Measurements from ENCODE around the gene ESRRA. TPM values are rescaled to one million over a fixed set of nuclear protein-coding genes. Genes with fewer than 3 reads are reported as not detected.

ESRRA gene
- total and polyA plus RNA-seq, 8 donors, result 45.5 to 685 (median 87.0) TPM

GRCh38 chr11:64327993-64328392 lies 22.7 kb downstream of the ESRRA start:
- no peak for DNase-seq
- no peak overlapping the region for H3K4me3 ChIP-seq
- no peaks in the 10 kb centered on the region for H3K27me3 ChIP-seq
- intact Hi-C loops (cut with DNase I; ENCODE audit: low total_unique reads), result no loop called here
- 82 to 90% (median 83%) methylated on average over 3 of the region's 3 CpGs for whole genome bisulfite sequencing, 5 donors
- H3K9me3 ChIP-seq, result no peaks in the 10 kb centered on the region
- no peak overlapping the region for H3K27ac ChIP-seq
- H3K36me3 ChIP-seq, result peaks cover under 1 to 6% (median 4%) of the 10 kb centered on the region in 4 donors
- TF ChIP-seq, protein P1, sequence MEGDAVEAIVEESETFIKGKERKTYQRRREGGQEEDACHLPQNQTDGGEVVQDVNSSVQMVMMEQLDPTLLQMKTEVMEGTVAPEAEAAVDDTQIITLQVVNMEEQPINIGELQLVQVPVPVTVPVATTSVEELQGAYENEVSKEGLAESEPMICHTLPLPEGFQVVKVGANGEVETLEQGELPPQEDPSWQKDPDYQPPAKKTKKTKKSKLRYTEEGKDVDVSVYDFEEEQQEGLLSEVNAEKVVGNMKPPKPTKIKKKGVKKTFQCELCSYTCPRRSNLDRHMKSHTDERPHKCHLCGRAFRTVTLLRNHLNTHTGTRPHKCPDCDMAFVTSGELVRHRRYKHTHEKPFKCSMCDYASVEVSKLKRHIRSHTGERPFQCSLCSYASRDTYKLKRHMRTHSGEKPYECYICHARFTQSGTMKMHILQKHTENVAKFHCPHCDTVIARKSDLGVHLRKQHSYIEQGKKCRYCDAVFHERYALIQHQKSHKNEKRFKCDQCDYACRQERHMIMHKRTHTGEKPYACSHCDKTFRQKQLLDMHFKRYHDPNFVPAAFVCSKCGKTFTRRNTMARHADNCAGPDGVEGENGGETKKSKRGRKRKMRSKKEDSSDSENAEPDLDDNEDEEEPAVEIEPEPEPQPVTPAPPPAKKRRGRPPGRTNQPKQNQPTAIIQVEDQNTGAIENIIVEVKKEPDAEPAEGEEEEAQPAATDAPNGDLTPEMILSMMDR (IDR thresholded peaks at IDR 0.05), result no peak
- TF ChIP-seq POLR2AphosphoS5 (IDR thresholded peaks at IDR 0.05) (no peak), POLR2A (IDR thresholded peaks at IDR 0.05) (no peak), EP300 (IDR thresholded peaks at IDR 0.05) (no peak)
- peaks cover 9 to 39% (median 33%) of the 10 kb centered on the region in 4 donors for H3K4me1 ChIP-seq

GRCh38 chr11:64330888-64331287 lies 25.6 kb downstream of the ESRRA start:
- no peak for DNase-seq
- TF ChIP-seq POLR2A (IDR thresholded peaks at IDR 0.05) (no peak), POLR2AphosphoS5 (IDR thresholded peaks at IDR 0.05) (no peak), EP300 (IDR thresholded peaks at IDR 0.05) (no peak)
- TF ChIP-seq, protein P1 (IDR thresholded peaks at IDR 0.05), result no peak
- Histone ChIP-seq H3K4me1 (peaks cover 9 to 45% (median 35%) of the 10 kb centered on the region in 4 donors), H3K9me3 (no peaks in the 10 kb centered on the region), H3K36me3 (no peaks in the 10 kb centered on the region), H3K4me3 (no peak overlapping the region), H3K27me3 (no peaks in the 10 kb centered on the region), H3K27ac (peak overlapping the region in 1 of 5 donors; percentile 79)
- 84 to 90% (median 88%) methylated on average over 11 of the region's 11 CpGs for WGBS, 5 donors
- intact Hi-C loops (cut with DNase I; ENCODE audit: low total_unique reads), result no loop called here

DNA sequence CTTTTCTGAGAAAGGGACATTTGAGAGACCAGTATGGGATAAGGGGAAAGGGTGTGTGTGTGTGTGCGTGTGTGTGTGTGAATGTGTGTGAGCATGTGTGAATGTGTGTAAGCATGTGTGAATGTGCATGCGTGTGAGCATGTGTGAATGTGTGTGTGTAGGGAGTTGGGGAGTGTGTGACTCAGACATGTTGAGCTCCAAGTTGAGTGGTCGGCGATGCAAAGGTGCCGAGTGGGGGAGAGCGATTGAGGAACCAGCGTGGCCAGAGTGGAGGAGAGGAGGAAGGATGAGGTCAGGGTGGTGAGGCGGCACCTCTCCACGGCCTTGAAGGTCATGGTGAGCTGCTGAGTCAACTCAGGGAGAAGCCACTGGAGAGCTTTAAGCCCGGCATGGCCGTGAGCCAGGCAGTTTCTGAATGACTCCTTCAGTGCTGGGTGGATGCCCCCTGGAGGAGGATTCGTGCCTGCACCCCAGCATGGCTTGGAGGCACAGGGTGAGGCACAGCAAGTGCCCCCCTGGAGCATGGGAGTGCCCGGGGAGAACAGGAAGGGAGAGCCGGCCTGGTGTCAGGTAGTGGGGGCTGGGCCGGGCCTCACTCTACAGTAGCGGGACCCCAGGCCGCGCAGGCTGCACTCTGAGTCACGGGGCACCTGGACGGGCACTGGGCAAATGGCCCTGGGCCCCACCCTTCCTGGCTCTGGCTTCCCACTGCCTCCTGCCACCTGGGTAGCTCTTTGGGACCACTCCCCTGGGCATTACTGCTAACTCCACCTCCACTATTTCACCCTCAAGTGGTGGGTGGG lies 26.4 kb downstream of the ESRRA start:
- 13 to 26% (median 17%) methylated on average over 10 to 20 of the region's 20 CpGs for WGBS, 5 donors
- H3K9me3 ChIP-seq, result no peaks in the 10 kb centered on the region
- DNase-seq, result peak; percentile 88 to 92
- H3K36me3 ChIP-seq, result no peaks in the 10 kb centered on the region
- H3K27ac ChIP-seq, result peak overlapping the region; percentile 66 to 79 (median 71)
- intact Hi-C loops (cut with DNase I; ENCODE audit: low total_unique reads), result no loop called here
- H3K27me3 ChIP-seq, result no peaks in the 10 kb centered on the region
- H3K4me3 ChIP-seq, result peak overlapping the region in 1 of 4 donors; percentile 6
- TF ChIP-seq POLR2A (IDR thresholded peaks at IDR 0.05), result no peak
- TF ChIP-seq, protein P1 (IDR thresholded peaks at IDR 0.05), result peak in 5 of 7 experiments; percentile 6 to 58 (median 39)
- TF ChIP-seq POLR2AphosphoS5 (IDR thresholded peaks at IDR 0.05), result peak in 2 of 3 donors; percentile 22 to 69
- TF ChIP-seq EP300 (IDR thresholded peaks at IDR 0.05), result no peak
- H3K4me1 ChIP-seq, result peaks cover 9 to 45% (median 35%) of the 10 kb centered on the region in 4 donors

GRCh38 chr11:64333556-64333955 lies 28.2 kb downstream of the ESRRA start:
- DNase-seq, result no peak
- H3K4me1 ChIP-seq, result peaks cover 9 to 45% (median 35%) of the 10 kb centered on the region in 4 donors
- no peak overlapping the region for H3K4me3 ChIP-seq
- no peak overlapping the region for H3K27ac ChIP-seq
- intact Hi-C loops (cut with DNase I; ENCODE audit: low total_unique reads), result no loop called here
- no peaks in the 10 kb centered on the region for H3K36me3 ChIP-seq
- no peaks in the 10 kb centered on the region for H3K27me3 ChIP-seq
- no peaks in the 10 kb centered on the region for H3K9me3 ChIP-seq
- WGBS, 5 donors, result 85 to 94% (median 89%) methylated on average over 8 of the region's 8 CpGs
- TF ChIP-seq, protein P1 (IDR thresholded peaks at IDR 0.05), result no peak
- TF ChIP-seq EP300 (IDR thresholded peaks at IDR 0.05) (no peak), POLR2AphosphoS5 (IDR thresholded peaks at IDR 0.05) (no peak), POLR2A (IDR thresholded peaks at IDR 0.05) (no peak)

Measured in stomach (tissue), 9 donors.